K562 (cell line): ENCODE results near the gene C22orf39. TPM values are rescaled to one million over a fixed set of nuclear protein-coding genes. Genes with fewer than 3 reads are reported as not detected.

ENCODE experiments used
- BRF2 ChIP-seq: IDR thresholded peaks from 3 replicates; pipeline ENCODE4 v1.6.1; 2011; ENCODE audit warnings: borderline replicate concordance, mild to moderate bottlenecking; ENCODE audit not compliant: insufficient read length, insufficient read depth
- CHD1 ChIP-seq: fragments of 200-600 bp; sonication (generic); IDR thresholded peaks from one replicate; pipeline ENCODE4 v1.6.1; 2012; ENCODE audit warnings: mild to moderate bottlenecking, moderate library complexity, low read length, inconsistent platforms
- DNMT1 ChIP-seq: fragments of 450-650 bp; IDR thresholded peaks from 2 replicates; pipeline ENCODE4 v1.6.1; 2016; ENCODE audit warnings: antibody characterized with exemption, mild to moderate bottlenecking
- ETS2 ChIP-seq: IDR thresholded peaks from 2 replicates; pipeline ENCODE4 v1.6.1; 2016; ENCODE audit warnings: borderline replicate concordance, missing genetic modification characterization, mild to moderate bottlenecking, moderate library complexity, missing compliant biosample characterization; ENCODE audit not compliant: poor library complexity, severe bottlenecking
- FOXO4 ChIP-seq: fragments of 450-650 bp; formaldehyde crosslinking; IDR thresholded peaks from 2 replicates; pipeline ENCODE4 v1.4.0; 2020; ENCODE audit warnings: mild to moderate bottlenecking, moderate library complexity
- HNRNPH1 ChIP-seq: fragments of 200-400 bp; formaldehyde crosslinking; optimal IDR thresholded peaks from 2 replicates; pipeline ENCODE3; 2017; ENCODE audit warnings: low read depth, mild to moderate bottlenecking, low read length, moderate library complexity
- KLF10 ChIP-seq: fragments of 250-450 bp; sonication (Bioruptor Pico); IDR thresholded peaks from 2 replicates; pipeline ENCODE4 v1.6.1; 2021; ENCODE audit warnings: matching md5 sums
- MAZ ChIP-seq, 2 experiments: fragments of 450-650 bp in 1 of 2; sonication (generic) in 1 of 2; formaldehyde crosslinking; IDR thresholded peaks in 1 of 2; conservative IDR thresholded peaks in 1 of 2; 2 replicates each; pipeline versions ENCODE4 v1.4.0 to v1.5.0; 2020; ENCODE audit warnings: mild to moderate bottlenecking in 1 of 2, missing genetic modification reagents in 1 of 2
- NELFE ChIP-seq: IDR thresholded peaks from 2 replicates; pipeline ENCODE4 v1.6.1; 2011; ENCODE audit warnings: mild to moderate bottlenecking; ENCODE audit not compliant: insufficient read depth, insufficient read length
- PML ChIP-seq: IDR thresholded peaks from 2 replicates; pipeline ENCODE4 v1.6.1; 2012; ENCODE audit warnings: low read length, inconsistent platforms
- PURB ChIP-seq: sonication (generic); formaldehyde crosslinking; IDR thresholded peaks from 2 replicates; pipeline ENCODE4 v1.9.0; 2021; ENCODE audit warnings: low read depth, mild to moderate bottlenecking, missing genetic modification reagents
- RB1 ChIP-seq: fragments of 450-650 bp; IDR thresholded peaks from 2 replicates; pipeline ENCODE4 v1.6.1; 2017; ENCODE audit warnings: low read depth, mild to moderate bottlenecking
- RBBP5 ChIP-seq: fragments of 200-600 bp; sonication (generic); IDR thresholded peaks from 2 replicates; pipeline ENCODE4 v1.6.1; 2012; ENCODE audit warnings: borderline replicate concordance, mild to moderate bottlenecking, low read length, control low read depth, inconsistent platforms; ENCODE audit not compliant: insufficient read depth, poor library complexity, severe bottlenecking
- SP1 ChIP-seq: sonication (generic); formaldehyde crosslinking; IDR thresholded peaks from 2 replicates; pipeline ENCODE4 v1.8.1; 2022; ENCODE audit warnings: mild to moderate bottlenecking, missing genetic modification reagents
- SRSF1 ChIP-seq: fragments of 200-400 bp; formaldehyde crosslinking; IDR thresholded peaks from 2 replicates; pipeline ENCODE4 v1.6.1; 2017; ENCODE audit warnings: mild to moderate bottlenecking, low read depth, low read length, moderate library complexity
- TFE3 ChIP-seq: fragments of 450-650 bp; formaldehyde crosslinking; IDR thresholded peaks from 2 replicates; pipeline ENCODE4 v1.4.0; 2020; ENCODE audit warnings: mild to moderate bottlenecking, mixed read lengths
- WHSC1 ChIP-seq: IDR thresholded peaks from one replicate; pipeline ENCODE4 v1.6.1; 2012; ENCODE audit warnings: low read length, control low read depth, inconsistent platforms
- ZBTB43 ChIP-seq: sonication (generic); formaldehyde crosslinking; IDR thresholded peaks from 2 replicates; pipeline ENCODE4 v1.8.0; 2023; ENCODE audit warnings: mild to moderate bottlenecking, missing genetic modification reagents
- ZNF232 ChIP-seq: sonication (generic); formaldehyde crosslinking; IDR thresholded peaks from 2 replicates; pipeline ENCODE4 v1.8.0; 2022; ENCODE audit warnings: mild to moderate bottlenecking, missing genetic modification reagents
- polyA plus RNA-seq, 8 experiments: library from polyadenylated mRNA; depleted of rRNA in 4 of 8; stranded (reverse) in 5 of 8; unstranded in 3 of 8; fragments of >200 nt; fragmentation: Nextera tagmentation in 2 of 8; fragmentation: Illumina TruSeq in 1 of 8; extraction: Ambion mirVana in 2 of 8; extraction: Trizol in 1 of 8; gene quantifications; 2 replicates each; pipeline versions ENCODE4 v1.2.1 to v1.2.3, GENCODE V29; 2011 to 2014; ENCODE audit warnings: inconsistent platforms in 1 of 8, missing spikeins in 1 of 8
- total RNA-seq, 7 experiments: library from RNA; depleted of rRNA in 6 of 7; stranded (reverse); fragments of >200 nt in 6 of 7; fragmentation: Illumina TruSeq in 2 of 7; extraction: Trizol in 2 of 7; gene quantifications; 2 replicates each; pipeline versions ENCODE4 v1.2.1 to v1.2.3, GENCODE V29; 2011 to 2021; ENCODE audit warnings: low replicate concordance in 1 of 7

The C22orf39 gene
- total and polyA plus RNA-seq, 9 of the 15 experiments (the other 6 are each of a cell fraction or from before 2014, with no cell fraction given) = 20.4 to 139 (median 66.8) TPM

GRCh38 chr22:19447330-19448075 lies at the start of gene C22orf39 (continued):
- no peak for TF ChIP-seq ZBTB43 (CRISPR knock-in tag)
- TF ChIP-seq SRSF1 = no peak; the same call in 1 of the 2 replicates
- peak; percentile 99 for TF ChIP-seq RB1
- no peak for TF ChIP-seq ETS2 (tag)
- no peak for TF ChIP-seq NELFE
- no peak for TF ChIP-seq SP1 (CRISPR knock-in tag)
- no peak for TF ChIP-seq HNRNPH1
- peak; percentile 88 to 91 for TF ChIP-seq MAZ (CRISPR knock-in tag; conservative IDR thresholded peaks at IDR 0.05 in 1 of 2, IDR thresholded peaks at IDR 0.05 in 1 of 2)
- peak; percentile 90 for TF ChIP-seq CHD1
- TF ChIP-seq TFE3 (CRISPR knock-in tag) = peak; percentile 98
- TF ChIP-seq BRF2 = no peak
- no peak for TF ChIP-seq ZNF232 (CRISPR knock-in tag)
- no peak for TF ChIP-seq KLF10 (CRISPR knock-in tag)
- peak; percentile 84; the same call in 1 of the 2 replicates for TF ChIP-seq FOXO4 (CRISPR knock-in tag)
- TF ChIP-seq RBBP5 = peak; percentile 100
- TF ChIP-seq PML = peak; percentile 79; the same call in 1 of the 2 replicates
- TF ChIP-seq PURB (CRISPR knock-in tag) = no peak
- TF ChIP-seq WHSC1 = peak; percentile 41
- TF ChIP-seq DNMT1 = no peak
